ENCODE measurements around the gene KSR2.
"Not testable (repeated sequence)": the region's sequence is repeated elsewhere in the genome, so short reads cannot be mapped to it uniquely, and the experiment has no call there.

The KSR2 gene

GRCh38 chr12:117743761-117744160, 225.0 kb downstream of the KSR2 start:
- DNase-seq: no peak

DNA sequence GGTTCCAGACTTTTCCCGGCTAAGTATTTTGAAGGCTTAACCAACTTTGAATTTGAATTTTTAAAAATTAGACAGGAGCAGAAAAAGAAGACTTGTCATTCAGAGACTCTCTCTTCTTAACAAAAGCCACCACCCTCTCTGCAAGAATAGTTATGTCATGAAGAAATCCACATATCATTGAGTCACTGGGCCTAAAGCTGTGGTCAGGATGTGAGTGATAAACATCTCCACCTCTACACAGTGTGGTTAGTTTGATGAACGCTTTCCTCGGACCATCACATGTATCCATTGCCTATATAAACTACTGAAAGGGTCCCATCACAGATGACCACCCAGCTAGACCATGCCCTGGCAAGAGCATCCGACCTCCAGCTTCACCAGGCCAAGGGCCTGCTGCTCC, 226.1 kb downstream of the KSR2 start:
- no peak for DNase-seq

GRCh38 chr12:117738233-117738632, 230.6 kb downstream of the KSR2 start:
- no peak for DNase-seq

GRCh38 chr12:117733549-117733805, 235.3 kb downstream of the KSR2 start:
- no peak for DNase-seq

DNA sequence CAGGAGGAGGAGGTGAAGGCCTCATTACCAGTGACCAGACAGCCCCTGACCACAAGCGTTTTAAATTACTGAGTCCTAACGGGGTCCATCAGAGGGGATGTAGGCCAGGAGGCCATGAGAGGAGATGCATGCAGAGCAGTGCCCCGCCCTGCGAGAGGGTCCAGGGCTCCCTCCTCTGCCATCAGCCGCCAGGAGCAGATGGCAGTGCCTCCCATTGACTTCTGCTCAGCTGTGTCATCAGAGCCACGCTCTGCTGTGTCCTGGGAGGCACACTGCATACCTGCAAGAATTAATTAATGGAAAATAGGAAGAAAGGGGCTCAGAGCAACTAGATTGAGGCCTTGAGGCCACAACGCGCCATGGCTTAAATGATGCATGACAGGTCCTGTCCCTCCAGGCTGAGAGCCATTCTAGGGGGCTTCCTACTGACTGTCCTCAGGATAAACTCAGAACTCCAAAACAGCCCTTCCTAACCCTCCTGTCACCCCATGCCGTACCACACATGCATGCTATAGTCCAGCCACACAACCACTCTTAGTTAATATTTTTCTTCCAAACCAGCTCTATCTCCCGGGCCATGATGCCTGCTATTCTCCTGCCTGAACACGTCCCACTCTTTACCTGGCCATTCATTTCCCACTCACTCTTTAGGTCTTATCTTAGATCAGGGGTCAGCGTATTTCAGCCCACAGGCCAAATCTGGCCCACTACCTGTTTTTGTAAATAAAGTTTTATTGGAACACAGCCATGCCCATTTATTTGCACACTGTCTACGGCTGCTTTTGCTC, 235.8 kb downstream of the KSR2 start:
- no peak for DNase-seq

DNA sequence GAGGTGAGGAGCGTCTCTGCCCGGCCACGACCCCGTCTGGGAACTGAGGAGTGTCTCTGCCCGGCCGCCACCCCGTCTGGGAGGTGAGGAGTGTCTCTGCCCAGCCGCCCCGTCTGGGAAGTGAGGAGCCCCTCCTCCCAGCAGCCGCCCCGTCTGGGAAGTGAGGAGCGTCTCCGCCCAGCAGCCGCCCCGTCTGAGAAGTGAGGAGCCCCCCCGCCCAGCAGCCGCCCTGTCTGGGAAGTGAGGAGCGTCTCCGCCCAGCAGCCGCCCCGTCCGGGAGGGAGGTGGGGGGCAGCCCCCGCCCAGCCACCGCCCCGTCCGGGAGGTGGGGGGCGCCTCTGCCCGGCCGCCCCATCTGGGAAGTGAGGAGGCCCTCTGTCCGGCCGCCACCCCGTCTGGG, 237.7 kb downstream of the KSR2 start:
- DNase-seq: not testable (repeated sequence)

- DNase-seq: no peak
Observed at GRCh38 chr12:117727301-117727700, 241.5 kb downstream of the KSR2 start.

- no peak for DNase-seq
Observed at GRCh38 chr12:117724543-117724942, 244.2 kb downstream of the KSR2 start.

GRCh38 chr12:117718559-117718958, 250.2 kb downstream of the KSR2 start:
- DNase-seq: no peak

- DNase-seq: no peak
Observed at GRCh38 chr12:117718141-117718540, 250.6 kb downstream of the KSR2 start.

DNA sequence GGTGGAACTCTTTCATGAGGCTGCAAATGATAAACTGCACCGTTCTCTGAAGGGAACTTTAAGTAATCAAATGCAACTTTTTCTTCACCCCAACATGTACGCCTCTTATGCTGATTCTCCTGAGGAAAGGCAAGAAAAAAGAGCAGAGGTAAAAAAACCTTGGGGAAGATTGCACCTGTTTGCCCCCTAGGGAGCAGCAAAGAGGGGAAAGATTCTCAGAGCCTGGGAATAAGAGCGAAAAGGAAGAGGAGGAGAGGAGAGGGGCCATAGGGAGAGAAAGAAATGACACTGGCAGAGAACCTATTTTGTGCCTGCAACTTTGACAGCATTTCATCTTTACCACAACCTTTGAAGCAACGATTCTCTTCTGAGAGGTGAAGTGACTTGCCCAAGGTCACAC, 254.6 kb downstream of the KSR2 start:
- no peak for DNase-seq

- no peak for DNase-seq
Observed at GRCh38 chr12:117710121-117710520, 258.7 kb downstream of the KSR2 start.

DNA sequence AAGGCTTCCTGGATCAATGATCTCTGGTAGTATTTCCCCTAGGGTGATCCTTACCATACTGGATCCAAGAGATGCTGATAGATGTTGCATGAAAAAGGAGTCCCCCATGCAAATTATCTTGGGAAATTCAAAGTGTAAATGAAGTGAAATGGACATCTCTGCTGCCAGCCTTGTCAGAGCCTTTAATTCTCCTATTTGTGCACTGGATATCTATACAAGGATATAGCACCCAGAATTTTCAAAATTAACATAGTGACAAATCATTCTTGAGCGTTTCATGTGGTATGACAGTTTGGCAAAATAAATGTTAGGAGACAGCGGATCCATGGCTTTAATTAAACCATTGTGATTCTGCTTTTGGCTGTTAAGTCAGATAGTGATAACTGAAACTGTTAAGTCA, 260.9 kb downstream of the KSR2 start:
- DNase-seq: no peak

GRCh38 chr12:117703584-117703983, 265.2 kb downstream of the KSR2 start:
- DNase-seq: no peak

DNA sequence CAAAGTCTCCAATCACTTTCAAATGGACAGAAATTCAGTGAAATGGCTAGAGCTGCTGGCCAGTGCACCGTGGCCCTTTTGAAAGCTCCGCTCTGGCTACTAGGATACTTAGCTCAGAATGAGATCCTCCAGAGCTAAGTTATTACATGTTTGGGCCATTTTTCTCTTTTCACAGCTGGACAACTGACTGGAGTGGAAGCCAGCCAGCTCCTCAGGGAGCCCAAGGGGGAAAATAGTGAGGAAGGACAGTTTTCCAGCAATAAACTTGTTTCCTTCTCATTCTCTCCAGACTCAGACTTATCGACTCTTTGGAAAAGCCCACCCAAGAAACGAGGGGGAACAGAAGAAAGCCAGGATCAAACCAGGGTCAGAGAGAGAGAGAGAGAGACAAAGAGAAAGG, 266.0 kb downstream of the KSR2 start:
- peak; percentile 51 for DNase-seq

DNA sequence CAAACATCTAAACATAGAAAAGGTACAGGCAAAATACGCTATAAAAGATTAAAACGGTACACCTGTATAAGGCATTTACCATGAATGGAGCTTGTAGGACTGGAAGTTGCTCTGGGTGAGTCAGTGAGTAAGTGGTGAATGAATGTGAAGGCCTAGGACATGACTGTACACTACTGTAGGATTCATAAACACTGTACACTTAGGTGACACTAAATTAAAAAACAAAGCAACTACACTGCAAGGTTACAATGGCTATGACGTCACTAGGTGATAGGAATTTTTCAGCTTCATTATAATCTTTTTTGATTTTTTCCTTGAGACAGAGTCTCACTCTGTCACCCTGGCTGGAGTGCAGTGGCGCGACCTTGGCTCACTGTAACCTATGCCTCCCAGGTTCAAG, 269.2 kb downstream of the KSR2 start:
- DNase-seq: no peak

GRCh38 chr12:117699118-117699517, 269.7 kb downstream of the KSR2 start:
- DNase-seq: no peak

DNA sequence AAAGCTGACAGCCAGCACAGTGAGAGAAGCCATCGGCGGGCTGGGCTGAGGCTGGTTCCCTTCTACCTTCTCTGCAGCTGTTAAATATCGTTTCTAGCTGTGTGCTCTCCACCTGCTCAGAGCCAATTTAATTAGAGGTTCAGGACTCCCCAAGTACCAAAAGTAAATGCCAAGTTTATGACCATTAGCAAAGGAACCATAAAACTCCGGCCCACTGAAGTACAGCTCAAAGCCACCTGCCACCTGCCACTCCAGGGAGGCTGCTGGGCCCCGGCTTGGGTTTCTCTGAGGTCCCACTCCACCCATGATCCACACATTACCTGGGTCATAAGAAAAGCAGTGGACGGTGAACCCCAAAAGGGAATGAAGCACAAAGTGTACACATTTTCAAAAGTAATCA, 272.8 kb downstream of the KSR2 start:
- DNase-seq: no peak

GRCh38 chr12:117692512-117692911, 276.3 kb downstream of the KSR2 start:
- no peak for DNase-seq

DNA sequence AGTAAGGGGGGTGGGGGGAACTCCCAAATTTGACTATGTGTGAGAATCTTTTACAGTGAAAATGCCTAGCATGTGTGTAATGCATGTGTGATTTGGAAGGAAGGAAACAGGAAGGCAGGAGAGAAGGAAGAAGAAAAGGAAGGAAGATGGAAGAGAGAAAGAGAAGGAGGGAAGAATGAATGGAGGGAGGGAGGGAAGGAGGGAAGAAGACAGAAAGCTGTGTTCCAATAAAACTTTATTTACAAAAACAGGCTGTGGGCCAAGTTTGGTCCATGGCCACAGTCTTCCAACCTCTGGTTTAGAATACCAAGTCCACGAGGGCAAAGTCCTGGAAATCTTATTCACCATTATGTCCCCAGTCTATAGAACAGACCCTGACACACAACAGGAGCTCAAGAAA, 278.9 kb downstream of the KSR2 start:
- no peak for DNase-seq

- no peak for DNase-seq
Observed at GRCh38 chr12:117688446-117688845, 280.3 kb downstream of the KSR2 start.

DNA sequence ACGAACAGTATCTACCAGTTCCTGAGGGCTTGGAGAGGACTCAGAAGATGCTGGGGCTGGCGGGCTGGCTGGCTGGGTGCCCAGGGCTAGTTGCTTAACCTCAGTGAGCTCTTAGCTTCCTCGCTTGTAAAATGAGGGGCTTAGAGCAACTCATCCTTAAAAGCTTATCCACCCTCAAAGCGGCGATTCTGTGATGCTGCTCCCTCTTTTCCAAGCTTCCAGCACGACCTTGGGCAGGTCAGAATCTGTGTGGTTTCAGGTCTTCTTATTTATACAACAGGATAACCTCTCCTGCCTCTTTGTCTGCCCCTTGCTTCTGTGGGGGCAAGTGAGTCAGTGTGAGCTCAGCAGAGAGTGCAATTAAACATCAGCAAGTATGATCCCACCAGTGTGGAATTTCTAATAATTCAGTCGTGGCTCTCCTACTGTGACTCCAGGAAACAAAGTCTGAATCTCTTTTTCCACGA, 281.8 kb downstream of the KSR2 start:
- DNase-seq: no peak

GRCh38 chr12:117686210-117686609, 282.6 kb downstream of the KSR2 start:
- no peak for DNase-seq

- DNase-seq: peak; percentile 53
Observed at GRCh38 chr12:117685110-117685926, 283.5 kb downstream of the KSR2 start.

DNA sequence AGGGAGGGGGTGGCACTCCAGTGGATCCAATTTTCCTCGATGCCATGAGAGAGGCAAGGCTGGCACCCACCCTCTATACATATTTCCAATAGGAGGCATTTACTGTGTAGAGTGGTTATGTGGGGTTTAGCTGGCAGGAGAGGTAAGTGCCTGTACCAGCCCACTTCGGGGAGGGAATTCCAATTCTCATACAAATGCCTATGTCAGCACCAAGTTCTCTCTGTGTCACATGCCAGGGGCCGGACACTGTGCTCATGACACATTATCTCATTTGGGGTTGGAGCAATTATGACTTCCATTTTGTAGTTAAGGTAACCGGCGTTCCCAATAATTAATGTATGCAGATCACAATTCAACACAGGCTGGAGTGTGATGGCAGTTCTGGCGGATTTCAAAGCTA, 284.3 kb downstream of the KSR2 start:
- no peak for DNase-seq
